Measurements from ENCODE around the gene PPFIA2. TPM values are rescaled to one million over a fixed set of nuclear protein-coding genes. Genes with fewer than 3 reads are reported as not detected.

Gene PPFIA2
- total RNA-seq, 1 donor from 2014 or later: 0.26 TPM

GRCh38 chr12:81572411-81572810 lies 186.7 kb downstream of the PPFIA2 start:
- Histone ChIP-seq H3K27me3 (ENCODE audit: control insufficient read depth, insufficient read depth, low read length) (no peaks in the 10 kb centered on the region), H3K36me3 (ENCODE audit: control insufficient read depth, insufficient read depth, low read length) (no peaks in the 10 kb centered on the region), H3K4me3 (ENCODE audit: low read depth, low read length) (no peak overlapping the region)
- FAIRE-seq: no peak
- DNase-seq (ENCODE audit: low read depth): no peak
- TF ChIP-seq CTCF (IDR thresholded peaks at IDR 0.05; ENCODE audit: insufficient read depth, low read length, severe bottlenecking): no peak

GRCh38 chr12:81570234-81570633 lies 188.9 kb downstream of the PPFIA2 start:
- TF ChIP-seq CTCF (IDR thresholded peaks at IDR 0.05; ENCODE audit: insufficient read depth, low read length, severe bottlenecking): no peak
- Histone ChIP-seq H3K4me3 (ENCODE audit: low read depth, low read length) (no peak overlapping the region), H3K27me3 (ENCODE audit: control insufficient read depth, insufficient read depth, low read length) (no peaks in the 10 kb centered on the region), H3K36me3 (ENCODE audit: control insufficient read depth, insufficient read depth, low read length) (no peaks in the 10 kb centered on the region)
- no peak for DNase-seq (ENCODE audit: low read depth)
- no peak for FAIRE-seq

DNA sequence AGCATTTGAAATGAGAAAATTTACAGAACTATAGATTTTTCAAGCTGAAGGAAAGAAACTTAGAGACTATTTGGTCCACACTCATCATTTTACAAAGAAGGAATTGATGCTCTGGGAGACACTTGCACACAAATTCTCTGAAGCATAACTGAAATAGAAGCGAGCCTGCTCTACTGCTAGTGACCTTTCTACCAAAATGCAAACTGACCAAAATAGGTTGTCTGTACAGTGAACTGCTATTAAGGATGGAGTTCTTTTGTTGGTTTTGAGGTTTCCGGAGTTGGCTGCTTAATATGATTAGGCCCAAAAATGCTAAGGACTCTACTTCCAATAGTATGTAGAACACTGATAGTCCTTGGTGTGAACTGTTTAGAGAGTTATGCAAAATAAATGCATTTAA lies 194.9 kb downstream of the PPFIA2 start:
- no peak overlapping the region for H3K4me3 ChIP-seq (ENCODE audit: low read depth, low read length)
- no peaks in the 10 kb centered on the region for H3K27me3 ChIP-seq (ENCODE audit: control insufficient read depth, insufficient read depth, low read length)
- FAIRE-seq (no peak), DNase-seq (ENCODE audit: low read depth) (no peak)
- TF ChIP-seq CTCF (IDR thresholded peaks at IDR 0.05; ENCODE audit: insufficient read depth, low read length, severe bottlenecking): no peak
- H3K36me3 ChIP-seq (ENCODE audit: control insufficient read depth, insufficient read depth, low read length): no peaks in the 10 kb centered on the region

GRCh38 chr12:81558031-81558430 lies 201.1 kb downstream of the PPFIA2 start:
- no peak for TF ChIP-seq CTCF (IDR thresholded peaks at IDR 0.05; ENCODE audit: insufficient read depth, low read length, severe bottlenecking)
- Histone ChIP-seq H3K36me3 (ENCODE audit: control insufficient read depth, insufficient read depth, low read length) (no peaks in the 10 kb centered on the region), H3K27me3 (ENCODE audit: control insufficient read depth, insufficient read depth, low read length) (no peaks in the 10 kb centered on the region), H3K4me3 (ENCODE audit: low read depth, low read length) (no peak overlapping the region)
- FAIRE-seq (no peak), DNase-seq (ENCODE audit: low read depth) (peak; percentile 29)

- FAIRE-seq (no peak), DNase-seq (ENCODE audit: low read depth) (no peak)
- Histone ChIP-seq H3K4me3 (ENCODE audit: low read depth, low read length) (no peak overlapping the region), H3K36me3 (ENCODE audit: control insufficient read depth, insufficient read depth, low read length) (no peaks in the 10 kb centered on the region), H3K27me3 (ENCODE audit: control insufficient read depth, insufficient read depth, low read length) (no peaks in the 10 kb centered on the region)
- TF ChIP-seq CTCF (IDR thresholded peaks at IDR 0.05; ENCODE audit: insufficient read depth, low read length, severe bottlenecking): no peak
Observed at GRCh38 chr12:81546811-81547210, 212.3 kb downstream of the PPFIA2 start.

GRCh38 chr12:81543621-81544139 lies 215.5 kb downstream of the PPFIA2 start:
- no peaks in the 10 kb centered on the region for H3K27me3 ChIP-seq (ENCODE audit: control insufficient read depth, insufficient read depth, low read length)
- DNase-seq (ENCODE audit: low read depth) (no peak), FAIRE-seq (no peak)
- H3K36me3 ChIP-seq (ENCODE audit: control insufficient read depth, insufficient read depth, low read length): no peaks in the 10 kb centered on the region
- TF ChIP-seq CTCF (IDR thresholded peaks at IDR 0.05; ENCODE audit: insufficient read depth, low read length, severe bottlenecking): no peak
- H3K4me3 ChIP-seq (ENCODE audit: low read depth, low read length): no peak overlapping the region
